PC-9 (cell line): ENCODE measurements around the gene ZNF317.

Source experiments
- CTCF ChIP-seq: fragments of 200-600 bp; sonication (generic); conservative IDR thresholded peaks from 2 replicates; pipeline ENCODE4 v1.6.1; 2017; ENCODE audit warnings: mixed run types, antibody characterized with exemption, mild to moderate bottlenecking, moderate library complexity
- EZH2 ChIP-seq: fragments of 200-600 bp; sonication (generic); IDR thresholded peaks from 2 replicates; pipeline ENCODE4 v1.8.0; 2017; ENCODE audit warnings: antibody characterized with exemption, low read depth

GRCh38 chr19:9155591-9155990, 15.4 kb downstream of the ZNF317 start:
- TF ChIP-seq CTCF, result no peak
- no peak for TF ChIP-seq EZH2
